SIG-M5 treated with dmso at 0.1 percent for 504 hours (cell line): ENCODE measurements around the gene INHA.

ENCODE experiments used
- DNase-seq: peaks from one replicate; lab custom pipeline; 2025; ENCODE audit not compliant: unreplicated experiment; lab: John Stamatoyannopoulos, UW

The INHA gene

GRCh38 chr2:219573166-219573565, 1.1 kb downstream of the INHA start:
- DNase-seq: no peak

- no peak for DNase-seq
Observed at GRCh38 chr2:219574484-219575311, 2.6 kb downstream of the INHA start.

GRCh38 chr2:219575566-219576504, 3.7 kb downstream of the INHA start:
- DNase-seq: no peak

GRCh38 chr2:219576505-219577388, 4.6 kb downstream of the INHA start:
- DNase-seq: no peak

- DNase-seq: peak; percentile 81
Observed at GRCh38 chr2:219578811-219579613, 6.9 kb downstream of the INHA start.

GRCh38 chr2:219581346-219581745, 9.2 kb downstream of the INHA start:
- no peak for DNase-seq

GRCh38 chr2:219591091-219591490, 19.0 kb downstream of the INHA start:
- DNase-seq: no peak

- DNase-seq: no peak
Observed at GRCh38 chr2:219592736-219593135, 20.6 kb downstream of the INHA start.

- DNase-seq: no peak
Observed at GRCh38 chr2:219593154-219593553, 21.0 kb downstream of the INHA start.

GRCh38 chr2:219595256-219595655, 23.1 kb downstream of the INHA start:
- peak; percentile 47 for DNase-seq

- DNase-seq: peak; percentile 36
Observed at GRCh38 chr2:219596954-219597551, 24.9 kb downstream of the INHA start.

- DNase-seq: peak; percentile 95
Observed at GRCh38 chr2:219597552-219598307, 25.6 kb downstream of the INHA start, which contains the start of gene STK11IP. TSS of gene STK11IP (plus strand) at chr2:219597857. CDS start at chr2:219598120, 263 bp downstream.

GRCh38 chr2:219598308-219599078, 26.4 kb downstream of the INHA start:
- DNase-seq: no peak

GRCh38 chr2:219603771-219604170, 31.7 kb downstream of the INHA start:
- peak; percentile 90 for DNase-seq

- no peak for DNase-seq
Observed at GRCh38 chr2:219605607-219605954, 33.5 kb downstream of the INHA start.

- DNase-seq: no peak
Observed at GRCh38 chr2:219607931-219608330, 35.8 kb downstream of the INHA start.

- no peak for DNase-seq
Observed at GRCh38 chr2:219608399-219608964, 36.4 kb downstream of the INHA start.
